HG03342 (cell line): ENCODE results near the gene ARHGEF19.

ENCODE experiments used
- ATAC-seq: cut with Tn5 transposase; IDR thresholded peaks from one replicate; pipeline ENCODE4 v1.9.1; 2021; ENCODE audit warnings: mild to moderate bottlenecking, moderate library complexity; ENCODE audit not compliant: unreplicated experiment

ARHGEF19 gene

GRCh38 chr1:16244650-16245285, 32.3 kb upstream of the ARHGEF19 start:
- ATAC-seq: no peak

DNA sequence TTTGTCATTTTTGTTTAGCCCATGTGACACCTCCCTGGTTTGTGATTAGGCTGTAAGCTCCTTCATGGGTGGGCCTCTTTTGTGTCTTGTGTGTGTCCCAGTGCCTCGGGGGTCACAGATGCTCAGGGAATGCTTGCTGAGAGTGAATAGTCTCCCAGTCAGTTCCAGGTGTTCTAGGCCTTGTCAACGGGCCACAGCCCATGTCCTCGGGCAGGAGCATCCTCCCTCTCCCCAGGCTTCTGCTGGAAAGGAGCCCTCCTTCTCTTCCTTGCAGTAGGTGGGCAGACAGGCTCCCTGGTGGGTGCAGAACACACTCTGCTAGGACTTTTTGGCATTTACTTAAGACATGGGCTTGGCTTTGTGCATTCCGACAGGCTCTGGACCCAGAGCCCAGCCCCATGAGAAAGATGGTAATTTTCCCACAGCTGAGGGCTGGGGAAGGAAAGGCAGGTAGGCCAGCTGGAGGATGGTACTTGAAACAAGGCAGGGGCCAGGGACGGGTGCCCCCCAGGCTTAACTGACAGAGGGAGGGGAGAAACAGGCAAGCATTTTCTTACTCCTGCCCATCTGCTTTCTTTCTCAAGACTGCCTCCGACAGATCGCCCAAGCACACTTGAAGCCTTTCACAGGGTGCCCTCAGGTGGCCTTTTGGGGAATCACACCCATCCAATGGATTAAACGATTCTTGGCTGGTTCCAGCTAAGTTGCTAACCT, 31.6 kb upstream of the ARHGEF19 start:
- no peak for ATAC-seq

GRCh38 chr1:16243215-16243610, 30.8 kb upstream of the ARHGEF19 start:
- no peak for ATAC-seq

GRCh38 chr1:16242556-16243214, 30.2 kb upstream of the ARHGEF19 start:
- ATAC-seq: no peak

DNA sequence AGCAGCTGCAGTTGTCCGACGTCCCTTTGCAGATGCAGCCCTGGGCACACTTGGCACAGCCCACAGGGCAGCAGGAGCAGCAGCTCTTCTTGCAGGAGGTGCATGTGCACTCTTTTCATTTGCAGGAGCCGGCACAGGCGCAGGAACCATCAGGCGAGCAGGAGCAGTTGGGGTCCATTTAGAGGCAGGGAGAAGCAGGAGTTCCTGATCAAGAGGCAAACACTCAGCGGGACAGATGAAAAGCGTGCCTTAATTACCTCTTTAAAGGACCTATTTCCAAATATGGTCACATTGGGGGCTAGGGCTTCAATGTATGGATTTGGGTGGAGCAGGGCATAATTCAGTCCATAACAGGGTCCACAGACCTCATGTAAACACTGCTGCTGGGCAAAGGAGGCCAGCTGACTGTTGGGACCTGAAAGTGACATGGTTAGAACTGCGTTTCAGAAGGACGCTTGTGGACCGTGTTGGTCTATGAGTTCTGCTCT, 28.8 kb upstream of the ARHGEF19 start:
- ATAC-seq: no peak

DNA sequence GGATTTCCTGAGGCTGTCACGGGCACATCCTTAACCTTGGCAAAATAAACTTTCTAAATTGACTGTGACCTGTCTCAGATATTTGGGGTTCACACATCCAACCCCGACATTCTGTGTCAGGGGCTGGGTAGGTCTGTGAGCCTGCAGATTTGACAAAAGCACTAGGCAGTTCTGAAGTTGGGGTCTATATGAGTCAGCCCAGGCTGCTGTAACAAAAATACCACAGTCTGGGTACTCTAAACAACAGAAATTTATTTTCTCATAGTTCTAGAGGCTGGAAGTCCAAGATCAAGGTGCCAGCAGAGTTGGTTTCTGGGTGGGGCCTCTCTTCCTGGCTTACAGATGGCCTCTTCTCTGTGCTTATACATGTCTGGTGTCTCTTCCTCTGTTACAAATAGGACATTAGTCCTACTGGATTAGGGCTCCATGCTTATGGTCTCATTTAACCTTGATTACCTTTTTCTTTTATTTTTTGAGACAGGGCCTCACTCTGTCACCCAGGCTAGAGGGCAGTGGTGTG, 27.6 kb upstream of the ARHGEF19 start:
- no peak for ATAC-seq

GRCh38 chr1:16237343-16237830, 24.9 kb upstream of the ARHGEF19 start:
- ATAC-seq: no peak

- peak; percentile 75 for ATAC-seq
Measured at GRCh38 chr1:16236511-16237342, 24.3 kb upstream of the ARHGEF19 start, which contains the start of gene CPLANE2. CPLANE2 (minus strand) TSS chr1:16237183; CDS start chr1:16236742, 441 bp downstream.

DNA sequence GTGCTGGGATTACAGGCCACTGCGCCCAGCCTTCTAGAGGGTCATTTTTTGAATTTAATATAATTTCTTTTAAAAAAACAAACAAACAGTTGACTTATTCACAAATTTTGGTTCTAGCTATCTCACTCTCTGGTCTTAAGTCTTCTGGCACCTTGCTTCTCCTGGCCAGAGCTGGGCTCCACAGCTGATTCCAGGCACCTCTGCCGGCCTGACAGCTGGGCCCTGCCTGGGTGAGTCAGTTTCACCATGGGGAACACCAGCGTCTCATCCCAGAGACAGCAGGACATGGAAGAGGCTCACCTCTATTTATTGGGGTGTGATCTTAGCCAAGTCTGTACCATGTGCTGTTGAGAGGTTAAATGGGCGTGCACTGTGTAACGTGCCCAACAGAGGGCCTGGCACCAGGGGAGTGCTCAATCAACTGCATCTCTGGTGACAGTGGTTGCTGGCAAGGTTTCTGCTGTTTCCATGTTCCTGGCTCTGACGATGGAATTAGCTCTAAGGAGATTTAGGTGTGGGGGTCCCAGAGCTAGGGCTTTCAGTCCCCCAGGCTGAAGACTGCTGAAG, 23.6 kb upstream of the ARHGEF19 start:
- peak; percentile 45 for ATAC-seq

- no peak for ATAC-seq
Measured at GRCh38 chr1:16235347-16235746, 22.9 kb upstream of the ARHGEF19 start.

DNA sequence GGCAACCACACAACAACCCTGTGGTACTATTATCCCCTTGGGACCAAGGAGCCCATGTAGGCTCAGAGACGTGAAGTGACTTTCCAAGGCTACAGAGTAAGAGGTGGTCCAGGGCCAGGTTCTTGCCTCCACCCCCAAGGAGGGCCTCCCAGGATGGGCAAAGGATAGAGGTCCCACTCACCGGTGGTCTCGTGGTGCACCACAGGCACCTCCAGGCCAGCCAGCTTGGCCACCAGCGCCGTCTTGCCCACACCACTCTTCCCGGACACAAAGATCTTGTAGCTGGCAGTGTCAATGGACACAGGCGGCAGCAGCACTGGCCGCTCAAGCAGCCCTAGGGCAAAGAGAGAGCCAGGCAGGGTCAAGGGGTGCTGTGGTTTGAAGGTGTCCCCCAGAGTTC, 21.0 kb upstream of the ARHGEF19 start:
- ATAC-seq: no peak

DNA sequence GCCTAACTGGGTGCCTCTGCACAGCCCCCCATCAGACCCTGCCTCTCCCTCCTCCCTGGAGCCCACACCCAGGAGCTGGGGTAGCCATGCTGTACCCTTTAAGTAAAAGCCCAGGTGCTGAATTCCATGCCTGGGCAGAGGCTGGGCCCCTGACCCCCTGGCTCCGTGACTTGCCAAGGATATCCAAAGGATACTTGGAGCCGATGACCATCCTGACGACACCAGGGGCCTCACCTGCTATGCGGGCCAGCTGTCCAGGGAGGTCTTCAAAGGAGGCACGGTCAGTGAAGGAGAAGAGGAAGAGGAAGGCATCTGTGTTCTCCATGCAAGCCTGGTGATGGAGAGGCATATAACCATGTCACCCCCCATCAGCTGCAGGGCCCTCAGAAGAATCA, 19.9 kb upstream of the ARHGEF19 start:
- no peak for ATAC-seq

- no peak for ATAC-seq
Measured at GRCh38 chr1:16231331-16232315, 19.2 kb upstream of the ARHGEF19 start.

GRCh38 chr1:16230744-16231143, 18.3 kb upstream of the ARHGEF19 start:
- ATAC-seq: no peak

GRCh38 chr1:16229976-16230740, 17.7 kb upstream of the ARHGEF19 start:
- ATAC-seq: no peak

GRCh38 chr1:16226490-16227179, 14.2 kb upstream of the ARHGEF19 start:
- no peak for ATAC-seq

- no peak for ATAC-seq
Measured at GRCh38 chr1:16226129-16226489, 13.7 kb upstream of the ARHGEF19 start.

DNA sequence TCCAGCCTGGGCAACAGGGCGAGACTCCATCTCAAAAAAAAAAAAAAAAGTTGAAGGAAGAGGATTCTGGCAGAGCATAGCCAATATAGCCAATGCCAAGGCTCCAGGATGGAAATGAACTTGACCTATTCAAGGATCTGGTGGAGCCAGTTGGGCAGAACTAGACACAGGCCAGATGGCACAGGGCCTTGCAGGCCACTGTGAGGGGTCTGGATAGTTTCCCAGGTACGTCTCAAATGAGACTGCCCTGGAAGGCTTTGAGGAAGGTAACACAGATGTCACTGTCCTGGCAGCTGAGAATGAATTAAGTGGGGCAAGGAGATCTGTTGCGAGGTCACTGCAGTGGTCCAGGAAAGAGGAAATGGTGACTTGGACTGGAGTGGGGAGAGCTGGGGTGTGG, 12.0 kb upstream of the ARHGEF19 start:
- no peak for ATAC-seq
